GM10847 (cell line): ENCODE results near the gene MGARP.

Experiments used
- POLR2A ChIP-seq: IDR thresholded peaks from 2 replicates; pipeline ENCODE4 v1.6.1; 2011; ENCODE audit not compliant: insufficient read length; ENCODE audit errors: extremely low read depth

Gene MGARP

DNA sequence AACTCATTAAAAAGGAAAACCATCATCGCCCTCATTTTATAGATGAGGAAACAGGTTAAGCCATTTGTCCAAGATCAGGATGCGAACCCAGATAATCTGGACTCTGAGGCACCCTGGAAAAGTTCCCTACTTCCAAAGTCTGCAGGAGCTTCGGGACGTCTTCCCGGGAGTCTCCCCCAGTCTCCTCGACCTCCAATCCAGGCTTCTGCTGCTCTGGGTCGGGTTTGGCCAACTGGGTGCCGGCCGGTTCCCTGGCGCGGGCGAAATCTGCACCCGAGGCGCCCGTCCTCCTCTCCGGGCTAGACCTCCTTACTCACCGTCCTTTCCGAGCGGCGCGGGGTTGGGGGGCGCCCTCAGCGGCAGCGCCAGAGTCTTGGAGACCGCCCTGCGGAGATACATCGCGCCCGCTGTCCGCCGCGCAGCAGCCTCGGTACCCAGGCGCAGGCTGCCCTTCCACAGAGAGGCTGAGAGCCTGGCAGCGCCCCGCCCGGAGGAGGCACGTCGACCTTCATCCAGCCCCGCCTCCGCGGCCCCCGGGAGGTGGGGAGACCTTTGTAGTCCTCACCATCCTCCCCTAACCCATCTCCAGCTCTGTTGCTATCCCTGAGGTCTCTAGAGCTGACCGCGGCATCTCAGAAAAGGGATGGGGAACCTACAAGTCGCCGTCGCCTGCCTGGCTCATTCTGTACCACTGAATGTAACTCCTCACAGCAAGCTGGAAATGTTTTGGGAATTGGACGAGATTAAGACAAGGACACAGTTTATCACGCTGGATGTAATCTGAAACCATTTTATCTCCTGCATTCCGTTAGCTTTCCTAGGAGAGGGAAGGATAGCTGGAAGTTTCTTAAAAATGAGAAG lies at the start of gene MGARP:
Gene MGARP, minus strand, starts transcription at position 466 of the 861 bp plus-strand sequence. Its CDS starts 67 bp downstream, at position 399.
- no peak for TF ChIP-seq POLR2A

- TF ChIP-seq POLR2A = no peak
Measured at GRCh38 chr4:139329665-139330200, 49.7 kb upstream of the MGARP start.

DNA sequence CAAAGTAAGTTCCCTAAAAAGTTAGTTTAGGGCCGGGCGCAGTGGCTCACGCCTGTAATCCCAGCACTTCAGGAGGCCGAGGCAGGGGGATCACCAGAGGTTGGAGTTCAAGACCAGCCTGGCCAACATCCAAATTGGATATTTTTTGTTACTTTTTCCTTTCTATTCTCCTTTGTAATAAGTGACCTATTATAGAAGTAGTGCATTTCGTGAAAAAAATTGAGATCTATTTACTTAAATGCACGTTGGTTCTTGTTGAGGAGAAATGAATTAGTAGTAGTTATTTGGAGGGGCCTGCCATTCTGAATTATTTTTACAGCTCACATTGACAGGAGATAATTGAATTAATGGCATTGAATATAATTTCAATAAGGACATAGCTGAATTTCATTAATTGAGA lies 44.6 kb upstream of the MGARP start:
- no peak for TF ChIP-seq POLR2A

- no peak for TF ChIP-seq POLR2A
Measured at GRCh38 chr4:139319571-139319970, 39.5 kb upstream of the MGARP start.

GRCh38 chr4:139317635-139318034 lies 37.6 kb upstream of the MGARP start:
- TF ChIP-seq POLR2A = no peak

GRCh38 chr4:139316733-139317132 lies 36.7 kb upstream of the MGARP start:
- no peak for TF ChIP-seq POLR2A

- TF ChIP-seq POLR2A = no peak
Measured at GRCh38 chr4:139315221-139315675, 35.2 kb upstream of the MGARP start.

GRCh38 chr4:139314047-139314800 lies 34.2 kb upstream of the MGARP start:
- no peak for TF ChIP-seq POLR2A

DNA sequence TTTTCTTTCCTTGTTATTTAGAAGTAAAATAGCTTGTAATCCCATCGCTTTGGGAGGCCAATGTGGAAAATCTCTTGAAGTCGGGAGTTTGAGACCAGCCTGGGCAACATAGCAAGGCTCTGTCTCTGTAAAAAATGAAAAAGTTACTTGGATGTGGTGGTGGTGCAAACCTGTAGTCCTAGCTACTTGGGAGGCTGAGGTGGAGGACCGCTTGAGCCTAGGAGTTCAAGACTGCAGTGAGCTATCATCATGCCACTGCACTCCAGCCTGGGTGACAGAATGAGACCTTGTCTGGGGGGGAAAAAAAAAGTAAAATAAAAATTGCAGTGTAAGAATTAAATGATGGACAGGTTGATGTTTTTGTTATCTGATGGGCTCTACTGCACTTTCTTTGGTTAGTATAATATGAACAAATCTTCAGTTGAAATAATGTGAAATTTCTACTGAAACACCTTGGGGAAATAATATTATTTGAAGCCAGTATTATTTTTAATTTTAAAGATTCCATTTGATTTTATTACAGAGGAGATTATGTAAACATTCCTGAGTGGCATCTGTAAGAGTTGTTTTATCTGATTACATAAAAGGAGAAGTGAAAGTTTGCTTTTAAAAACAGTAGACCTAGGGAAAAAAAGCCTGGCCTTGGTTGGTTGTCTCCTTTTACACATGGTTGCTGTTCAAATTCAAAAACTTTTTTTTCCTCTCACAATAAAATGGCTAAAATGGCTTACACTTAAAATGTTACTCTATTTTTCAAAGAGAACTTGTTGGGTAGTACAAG lies 32.7 kb upstream of the MGARP start:
- TF ChIP-seq POLR2A = no peak

- no peak for TF ChIP-seq POLR2A
Measured at GRCh38 chr4:139311909-139312308, 31.9 kb upstream of the MGARP start.

DNA sequence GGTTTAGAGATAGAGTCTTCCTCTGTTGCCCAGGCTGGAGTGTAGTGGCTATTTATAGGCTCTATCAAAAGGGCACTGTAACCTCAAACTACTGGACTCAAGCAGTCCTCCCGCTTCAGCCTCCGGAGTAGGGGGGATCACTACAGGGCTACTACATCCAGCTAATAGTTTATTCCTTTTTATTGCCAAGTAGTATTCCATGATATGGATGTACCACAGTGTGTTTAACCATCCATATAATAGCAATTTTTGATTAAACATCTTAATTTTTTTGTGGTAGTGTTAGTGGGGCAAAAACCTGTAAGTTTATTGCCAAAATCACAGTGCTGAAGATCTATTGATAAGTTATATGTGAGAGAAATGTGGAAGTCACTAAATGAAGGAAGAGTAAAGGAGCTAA lies 24.9 kb upstream of the MGARP start:
- TF ChIP-seq POLR2A = no peak

DNA sequence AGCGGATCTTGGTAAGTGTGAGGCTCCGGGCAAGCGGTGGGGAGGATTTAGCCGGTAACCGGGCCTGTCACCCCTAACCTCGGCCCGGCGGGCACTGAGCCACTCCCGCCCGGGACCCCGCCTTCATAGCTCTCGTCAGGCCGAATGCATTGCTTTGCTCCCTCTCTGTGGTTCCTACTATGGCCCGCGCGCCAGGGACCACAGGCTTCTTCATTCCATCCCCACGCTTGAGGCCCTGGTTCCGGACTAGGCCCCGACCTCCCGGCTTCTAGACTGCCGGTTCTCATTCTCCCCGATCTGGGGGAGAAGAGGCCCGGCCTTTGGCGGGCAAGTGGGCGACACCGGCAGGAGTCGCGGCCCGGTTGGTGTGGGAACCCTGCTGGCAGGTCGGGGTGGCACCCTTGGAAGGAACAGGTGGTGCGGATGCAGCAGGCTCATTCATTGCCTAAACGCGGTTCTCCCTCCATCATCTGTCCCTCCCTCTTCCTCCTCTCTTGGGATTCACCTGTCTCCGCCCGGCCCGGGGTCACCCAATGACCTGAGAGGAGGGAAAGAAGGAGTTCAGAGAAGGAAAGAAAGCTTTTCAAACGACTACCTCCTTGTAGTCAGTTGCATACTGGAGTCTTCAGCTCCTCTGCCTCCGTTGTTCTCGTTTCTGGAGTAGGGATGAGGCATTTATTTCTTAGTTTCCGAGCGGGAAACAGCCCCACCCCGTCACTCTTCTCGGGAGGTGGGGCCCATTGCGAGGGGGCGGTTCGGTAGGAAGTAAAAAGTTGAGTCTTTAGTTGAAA lies 22.0 kb upstream of the MGARP start, which contains the start of gene NDUFC1:
Gene NDUFC1, minus strand, starts transcription at position 657 of the 791 bp plus-strand sequence. CDS start 6,679 bp downstream, outside the sequence.
- no peak for TF ChIP-seq POLR2A

DNA sequence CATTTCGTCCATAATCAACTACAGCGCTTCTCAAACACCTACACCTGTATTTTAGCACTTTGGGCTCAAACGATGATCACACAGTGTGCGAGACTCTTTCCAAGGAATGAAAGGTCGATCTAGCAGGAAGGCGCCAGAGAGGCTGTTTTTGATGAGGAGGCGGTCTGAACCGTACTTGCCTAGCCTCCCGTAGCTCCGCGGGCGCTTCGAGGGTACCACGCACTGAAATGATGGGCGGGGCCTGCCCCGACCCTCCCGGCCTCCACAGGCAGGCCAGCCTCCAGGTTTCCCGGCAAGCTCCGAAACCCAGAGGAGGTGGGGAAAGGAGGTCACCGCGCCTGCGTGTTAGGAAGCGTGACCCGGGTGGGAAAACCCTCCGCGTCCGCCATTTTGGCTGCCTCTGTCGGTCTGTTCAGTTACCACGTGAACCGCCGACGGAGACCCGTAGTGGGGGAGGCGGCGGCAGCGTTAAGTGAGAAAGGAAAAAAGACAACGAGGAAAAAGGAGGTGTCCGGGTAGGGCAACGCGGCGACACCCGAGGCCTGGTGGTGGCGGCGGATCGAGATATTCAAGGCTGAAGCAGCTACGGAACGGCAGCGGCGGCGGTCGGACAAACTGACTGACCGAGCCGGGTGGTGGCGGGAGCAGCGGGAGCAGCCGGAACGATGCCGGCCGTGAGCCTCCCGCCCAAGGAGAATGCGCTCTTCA lies 21.2 kb upstream of the MGARP start, which contains the start of gene NAA15:
Gene NAA15, plus strand, starts transcription at position 393 of the 708 bp plus-strand sequence. Its CDS starts 273 bp downstream, at position 666.
- peak; percentile 18 for TF ChIP-seq POLR2A
